Left ventricle myocardium inferior (tissue), 1 donor: Measurements from ENCODE around the gene ZBTB33. TPM values are rescaled to one million over a fixed set of nuclear protein-coding genes. Genes with fewer than 3 reads are reported as not detected.

Source experiments
- DNase-seq: peaks from one replicate; pipeline ENCODE4 v3.0.0-alpha.2; 2020
- H3K27ac ChIP-seq: fragments of 200-600 bp; replicated peaks from 2 replicates; pipeline ENCODE4 v1.8.0; 2021
- H3K27me3 ChIP-seq: fragments of 200-600 bp; 2 replicates; pipeline ENCODE4 v1.8.0; 2021; ENCODE audit warnings: low read depth
- H3K36me3 ChIP-seq: fragments of 200-600 bp; 2 replicates; pipeline ENCODE4 v1.8.0; 2021
- H3K4me1 ChIP-seq: fragments of 200-600 bp; 2 replicates; pipeline ENCODE4 v1.8.0; 2021
- H3K4me3 ChIP-seq: fragments of 200-600 bp; 2 replicates; pipeline ENCODE4 v1.8.0; 2021; ENCODE audit warnings: mild to moderate bottlenecking, moderate library complexity
- H3K9me3 ChIP-seq: fragments of 200-600 bp; replicated peaks from 2 replicates; pipeline ENCODE4 v1.8.0; 2021
- intact Hi-C: fragments of 100-400 bp; cut with micrococcal nuclease; formaldehyde crosslinking; loops from one replicate; pipeline ENCODE4 v1.11.0; 2022
- total RNA-seq: library from RNA; stranded (reverse); fragmentation: NEBNext Ultra II Directional; extraction: Animal tissue kit (Norgen Biotek cat#: 25700); gene quantifications from one replicate; pipeline ENCODE4 v1.2.1, GENCODE V29; 2021
- TF ChIP-seq, protein P1 (sequence below): fragments of 200-600 bp; IDR thresholded peaks from 2 replicates; pipeline ENCODE4 v1.8.0; 2021; ENCODE audit warnings: antibody characterized with exemption, mild to moderate bottlenecking, borderline replicate concordance
- donor health status: DM: no; HTN: yes; CAD: no; lungs with severe emphysema.

Gene ZBTB33
- total RNA-seq, 1 donor from 2014 or later: 6.0 TPM

DNA sequence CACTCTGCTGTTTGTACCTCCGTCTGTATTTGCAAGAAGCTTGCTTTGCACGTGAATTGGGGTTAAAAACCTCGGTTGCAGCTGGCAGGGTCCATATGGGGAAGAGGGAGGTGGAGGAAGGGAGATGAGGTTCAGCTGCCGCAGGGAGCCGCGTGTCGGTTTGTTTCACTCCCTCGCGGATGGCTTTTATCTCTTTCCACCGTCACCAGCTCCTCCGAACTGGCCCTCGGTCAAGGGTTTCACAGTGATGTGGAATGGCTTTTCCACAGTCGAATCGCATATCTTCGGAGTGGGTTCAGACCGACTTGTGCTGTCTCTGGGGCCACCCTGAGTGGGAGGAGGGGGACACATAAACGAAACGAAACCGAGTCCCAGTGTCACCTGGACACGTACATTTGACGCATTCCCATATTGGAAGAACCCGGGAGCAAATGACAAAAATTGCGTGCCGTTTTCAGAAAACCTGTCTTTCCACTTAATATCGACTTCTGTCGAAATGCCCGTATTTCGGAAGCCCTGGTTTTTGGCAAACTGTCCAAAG, 929 bp downstream of the ZBTB33 start:
- Histone ChIP-seq H3K27me3 (no peaks in the 10 kb centered on the region), H3K4me1 (peaks cover 8% of the 10 kb centered on the region), H3K9me3 (no peaks in the 10 kb centered on the region), H3K36me3 (peaks cover 16% of the 10 kb centered on the region), H3K27ac (peak overlapping the region; percentile 92), H3K4me3 (peak overlapping the region; percentile 81)
- intact Hi-C loops: no loop called here
- TF ChIP-seq, protein P1, sequence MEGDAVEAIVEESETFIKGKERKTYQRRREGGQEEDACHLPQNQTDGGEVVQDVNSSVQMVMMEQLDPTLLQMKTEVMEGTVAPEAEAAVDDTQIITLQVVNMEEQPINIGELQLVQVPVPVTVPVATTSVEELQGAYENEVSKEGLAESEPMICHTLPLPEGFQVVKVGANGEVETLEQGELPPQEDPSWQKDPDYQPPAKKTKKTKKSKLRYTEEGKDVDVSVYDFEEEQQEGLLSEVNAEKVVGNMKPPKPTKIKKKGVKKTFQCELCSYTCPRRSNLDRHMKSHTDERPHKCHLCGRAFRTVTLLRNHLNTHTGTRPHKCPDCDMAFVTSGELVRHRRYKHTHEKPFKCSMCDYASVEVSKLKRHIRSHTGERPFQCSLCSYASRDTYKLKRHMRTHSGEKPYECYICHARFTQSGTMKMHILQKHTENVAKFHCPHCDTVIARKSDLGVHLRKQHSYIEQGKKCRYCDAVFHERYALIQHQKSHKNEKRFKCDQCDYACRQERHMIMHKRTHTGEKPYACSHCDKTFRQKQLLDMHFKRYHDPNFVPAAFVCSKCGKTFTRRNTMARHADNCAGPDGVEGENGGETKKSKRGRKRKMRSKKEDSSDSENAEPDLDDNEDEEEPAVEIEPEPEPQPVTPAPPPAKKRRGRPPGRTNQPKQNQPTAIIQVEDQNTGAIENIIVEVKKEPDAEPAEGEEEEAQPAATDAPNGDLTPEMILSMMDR: no peak
- DNase-seq: no peak

DNA sequence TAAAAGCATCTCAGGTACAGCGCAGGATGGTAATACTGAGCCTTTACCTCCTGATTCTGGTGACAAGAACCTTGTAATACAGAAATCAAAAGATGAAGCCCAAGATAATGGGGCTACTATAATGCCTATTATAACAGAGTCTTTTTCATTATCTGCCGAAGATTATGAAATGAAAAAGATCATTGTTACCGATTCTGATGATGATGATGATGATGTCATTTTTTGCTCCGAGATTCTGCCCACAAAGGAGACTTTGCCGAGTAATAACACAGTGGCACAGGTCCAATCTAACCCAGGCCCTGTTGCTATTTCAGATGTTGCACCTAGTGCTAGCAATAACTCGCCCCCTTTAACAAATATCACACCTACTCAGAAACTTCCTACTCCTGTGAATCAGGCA, 3.2 kb downstream of the ZBTB33 start:
- H3K9me3 ChIP-seq: no peaks in the 10 kb centered on the region
- H3K36me3 ChIP-seq: peaks cover 16% of the 10 kb centered on the region
- no peak overlapping the region for H3K4me3 ChIP-seq
- TF ChIP-seq, protein P1: no peak
- DNase-seq: no peak
- peaks cover 8% of the 10 kb centered on the region for H3K4me1 ChIP-seq
- intact Hi-C loops: no loop called here
- H3K27me3 ChIP-seq: no peaks in the 10 kb centered on the region
- no peak overlapping the region for H3K27ac ChIP-seq

DNA sequence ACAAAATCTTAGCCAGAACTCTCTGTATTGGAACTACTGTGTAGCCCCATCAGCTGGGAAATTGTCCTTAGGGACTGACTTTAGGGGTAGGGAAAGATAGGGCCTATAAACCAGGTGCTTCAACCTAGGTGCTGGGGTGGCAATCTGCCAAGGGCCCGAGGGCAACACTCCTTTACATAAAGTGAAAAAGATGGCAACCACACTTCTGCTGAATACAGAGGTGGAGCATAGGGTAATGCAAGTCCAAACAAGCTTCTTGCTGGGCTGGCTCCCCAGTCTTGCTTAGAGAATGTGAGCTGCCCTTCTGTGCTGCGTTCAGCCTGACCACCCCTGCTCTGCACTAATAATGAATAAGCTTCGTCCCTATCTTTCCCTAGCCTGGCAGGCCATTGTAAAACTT, 9.8 kb downstream of the ZBTB33 start:
- H3K27ac ChIP-seq: no peak overlapping the region
- no peak for DNase-seq
- H3K9me3 ChIP-seq: no peaks in the 10 kb centered on the region
- TF ChIP-seq, protein P1: no peak
- H3K36me3 ChIP-seq: no peaks in the 10 kb centered on the region
- intact Hi-C loops: no loop called here
- H3K27me3 ChIP-seq: no peaks in the 10 kb centered on the region
- H3K4me3 ChIP-seq: no peak overlapping the region
- H3K4me1 ChIP-seq: no peaks in the 10 kb centered on the region

DNA sequence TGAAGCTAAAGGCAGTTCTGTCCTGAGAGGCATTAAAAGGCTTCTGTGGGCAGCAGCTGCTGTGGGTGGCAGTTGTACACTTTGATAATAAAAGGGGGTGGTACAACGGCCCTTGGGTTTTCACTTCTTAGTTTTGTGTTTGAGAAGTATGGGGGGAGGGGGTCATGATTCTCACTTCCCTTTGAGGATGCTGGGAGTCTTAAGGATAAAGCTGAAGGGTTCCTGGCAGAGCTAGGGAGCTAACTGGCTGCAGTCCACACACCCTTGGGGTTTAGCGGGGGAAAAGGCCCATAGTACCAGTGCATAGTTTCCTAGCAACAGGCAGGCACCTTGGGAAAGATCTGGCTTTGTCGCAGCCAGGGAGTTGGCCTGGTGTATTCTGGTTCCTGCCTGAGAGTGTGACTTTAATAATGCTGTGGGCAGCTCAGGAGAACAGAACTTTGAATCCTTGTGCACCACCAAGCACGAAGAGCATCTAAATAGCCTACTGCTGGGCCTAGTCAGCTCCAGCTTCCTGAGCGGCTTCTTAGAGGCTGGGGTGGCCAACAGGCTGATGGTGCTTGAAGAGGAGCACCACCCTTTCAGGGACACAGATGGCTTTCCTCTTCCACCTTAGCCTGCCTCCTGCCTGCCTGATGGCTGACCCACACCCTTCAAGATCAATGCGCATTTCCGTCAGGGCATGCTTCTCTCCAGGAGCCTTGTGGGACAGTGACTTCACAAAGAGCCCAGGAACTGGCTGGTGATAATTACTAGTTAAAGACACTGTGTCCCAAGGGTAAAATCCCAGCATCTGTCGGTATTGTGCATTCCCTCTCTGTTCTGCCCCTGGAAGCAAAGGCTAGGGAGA, 12.5 kb downstream of the ZBTB33 start:
- TF ChIP-seq, protein P1: no peak
- intact Hi-C loops: no loop called here
- Histone ChIP-seq H3K4me1 (no peaks in the 10 kb centered on the region), H3K27me3 (no peaks in the 10 kb centered on the region), H3K9me3 (no peaks in the 10 kb centered on the region), H3K4me3 (no peak overlapping the region), H3K36me3 (no peaks in the 10 kb centered on the region), H3K27ac (no peak overlapping the region)
- no peak for DNase-seq

DNA sequence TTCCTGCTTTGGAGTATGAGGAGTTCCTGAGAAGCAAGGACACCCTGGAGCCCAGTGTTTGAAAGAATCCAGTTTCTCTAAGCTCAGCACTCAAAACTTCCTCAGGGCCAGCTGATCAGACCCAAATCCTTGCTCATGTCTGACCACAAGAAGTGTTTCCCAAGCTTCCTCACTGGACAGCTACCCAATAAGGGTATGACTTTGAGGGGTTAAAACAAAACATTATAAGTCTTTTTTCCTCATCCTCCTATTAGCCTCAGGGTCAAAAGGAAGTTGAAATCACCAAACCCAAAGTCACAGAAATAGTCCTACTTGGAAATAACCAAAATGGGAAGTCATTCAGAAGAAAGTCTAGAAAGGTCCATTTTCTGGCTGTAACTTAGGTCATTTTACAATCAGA, 13.7 kb downstream of the ZBTB33 start:
- no peaks in the 10 kb centered on the region for H3K27me3 ChIP-seq
- no peak overlapping the region for H3K27ac ChIP-seq
- H3K9me3 ChIP-seq: no peaks in the 10 kb centered on the region
- H3K4me3 ChIP-seq: no peak overlapping the region
- intact Hi-C loops: no loop called here
- no peaks in the 10 kb centered on the region for H3K4me1 ChIP-seq
- no peaks in the 10 kb centered on the region for H3K36me3 ChIP-seq
- TF ChIP-seq, protein P1: no peak
- no peak for DNase-seq
